AG10803 (cell line): ENCODE data around the gene MAGI1.

ENCODE experiments used
- DNase-seq: peaks from one replicate; pipeline ENCODE4 v3.0.0; 2010; ENCODE audit warnings: low read depth
- H3K4me3 ChIP-seq: 2 replicates; pipeline ENCODE4 v1.5.1; 2011; ENCODE audit warnings: mild to moderate bottlenecking, low read length, control low read depth
- TF ChIP-seq, protein P1 (sequence below): conservative IDR thresholded peaks from 2 replicates; pipeline ENCODE4 v1.5.1; 2011; ENCODE audit warnings: mild to moderate bottlenecking, low read length, control low read depth, inconsistent platforms

Gene MAGI1

DNA sequence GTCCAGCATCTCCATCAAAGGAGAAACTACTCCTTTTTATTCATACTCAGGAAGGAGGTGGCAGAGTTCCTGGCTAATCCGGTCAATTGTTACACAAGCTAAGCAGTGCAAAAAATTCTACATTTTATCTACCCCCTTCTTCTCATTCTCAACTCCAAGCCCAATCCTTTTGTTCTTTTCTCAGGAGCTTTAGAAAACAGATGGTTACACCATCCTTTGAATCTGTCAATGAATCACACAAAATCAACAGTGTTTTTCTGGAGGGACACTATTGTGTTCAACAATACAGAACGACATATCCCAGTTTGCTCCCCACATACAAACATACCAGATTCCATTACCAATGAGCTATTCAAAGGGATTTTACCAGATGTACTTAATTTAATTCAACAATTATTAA lies 362.1 kb downstream of the MAGI1 start:
- TF ChIP-seq, protein P1, sequence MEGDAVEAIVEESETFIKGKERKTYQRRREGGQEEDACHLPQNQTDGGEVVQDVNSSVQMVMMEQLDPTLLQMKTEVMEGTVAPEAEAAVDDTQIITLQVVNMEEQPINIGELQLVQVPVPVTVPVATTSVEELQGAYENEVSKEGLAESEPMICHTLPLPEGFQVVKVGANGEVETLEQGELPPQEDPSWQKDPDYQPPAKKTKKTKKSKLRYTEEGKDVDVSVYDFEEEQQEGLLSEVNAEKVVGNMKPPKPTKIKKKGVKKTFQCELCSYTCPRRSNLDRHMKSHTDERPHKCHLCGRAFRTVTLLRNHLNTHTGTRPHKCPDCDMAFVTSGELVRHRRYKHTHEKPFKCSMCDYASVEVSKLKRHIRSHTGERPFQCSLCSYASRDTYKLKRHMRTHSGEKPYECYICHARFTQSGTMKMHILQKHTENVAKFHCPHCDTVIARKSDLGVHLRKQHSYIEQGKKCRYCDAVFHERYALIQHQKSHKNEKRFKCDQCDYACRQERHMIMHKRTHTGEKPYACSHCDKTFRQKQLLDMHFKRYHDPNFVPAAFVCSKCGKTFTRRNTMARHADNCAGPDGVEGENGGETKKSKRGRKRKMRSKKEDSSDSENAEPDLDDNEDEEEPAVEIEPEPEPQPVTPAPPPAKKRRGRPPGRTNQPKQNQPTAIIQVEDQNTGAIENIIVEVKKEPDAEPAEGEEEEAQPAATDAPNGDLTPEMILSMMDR, result no peak
- no peak overlapping the region for H3K4me3 ChIP-seq
- DNase-seq, result no peak

DNA sequence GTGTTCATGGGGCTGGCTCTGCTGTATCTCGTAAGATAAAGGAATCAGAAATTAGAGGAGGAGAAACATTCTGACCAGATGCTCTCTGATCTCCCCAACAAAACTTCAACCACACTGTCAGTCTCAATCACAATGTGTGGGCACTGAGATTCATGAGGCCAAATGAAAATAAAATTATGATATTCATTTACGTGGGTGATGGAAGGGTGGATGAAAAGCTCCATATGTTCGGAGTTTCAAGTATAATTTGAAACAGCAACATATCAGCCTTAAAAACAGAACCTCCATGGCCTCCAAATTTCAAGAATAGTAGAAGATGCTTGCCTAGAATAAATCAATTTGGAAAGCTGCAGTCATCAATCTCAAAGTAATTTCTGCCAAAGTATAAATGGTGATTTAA lies 363.7 kb downstream of the MAGI1 start:
- no peak for DNase-seq
- TF ChIP-seq, protein P1, result no peak
- no peak overlapping the region for H3K4me3 ChIP-seq

DNA sequence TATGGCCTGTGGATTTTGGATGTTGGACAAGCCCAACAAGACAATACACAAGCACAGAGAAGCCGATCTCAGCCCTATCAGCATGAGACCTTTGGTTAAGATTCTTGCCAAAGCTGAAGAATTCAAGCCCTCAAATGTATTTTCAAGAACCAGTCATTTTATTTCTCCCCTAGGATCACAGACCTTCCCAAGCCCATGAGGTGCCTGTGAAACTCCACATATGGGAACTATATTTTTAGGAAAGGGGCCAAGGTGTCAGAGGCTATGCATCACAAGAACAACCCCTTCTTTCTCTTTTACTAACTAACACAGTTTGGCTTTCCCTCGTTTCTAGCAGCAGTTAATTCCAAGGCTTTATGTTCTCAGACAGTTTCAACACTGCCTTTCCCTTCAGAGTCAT lies 364.5 kb downstream of the MAGI1 start:
- TF ChIP-seq, protein P1, result no peak
- DNase-seq, result no peak
- H3K4me3 ChIP-seq, result no peak overlapping the region

DNA sequence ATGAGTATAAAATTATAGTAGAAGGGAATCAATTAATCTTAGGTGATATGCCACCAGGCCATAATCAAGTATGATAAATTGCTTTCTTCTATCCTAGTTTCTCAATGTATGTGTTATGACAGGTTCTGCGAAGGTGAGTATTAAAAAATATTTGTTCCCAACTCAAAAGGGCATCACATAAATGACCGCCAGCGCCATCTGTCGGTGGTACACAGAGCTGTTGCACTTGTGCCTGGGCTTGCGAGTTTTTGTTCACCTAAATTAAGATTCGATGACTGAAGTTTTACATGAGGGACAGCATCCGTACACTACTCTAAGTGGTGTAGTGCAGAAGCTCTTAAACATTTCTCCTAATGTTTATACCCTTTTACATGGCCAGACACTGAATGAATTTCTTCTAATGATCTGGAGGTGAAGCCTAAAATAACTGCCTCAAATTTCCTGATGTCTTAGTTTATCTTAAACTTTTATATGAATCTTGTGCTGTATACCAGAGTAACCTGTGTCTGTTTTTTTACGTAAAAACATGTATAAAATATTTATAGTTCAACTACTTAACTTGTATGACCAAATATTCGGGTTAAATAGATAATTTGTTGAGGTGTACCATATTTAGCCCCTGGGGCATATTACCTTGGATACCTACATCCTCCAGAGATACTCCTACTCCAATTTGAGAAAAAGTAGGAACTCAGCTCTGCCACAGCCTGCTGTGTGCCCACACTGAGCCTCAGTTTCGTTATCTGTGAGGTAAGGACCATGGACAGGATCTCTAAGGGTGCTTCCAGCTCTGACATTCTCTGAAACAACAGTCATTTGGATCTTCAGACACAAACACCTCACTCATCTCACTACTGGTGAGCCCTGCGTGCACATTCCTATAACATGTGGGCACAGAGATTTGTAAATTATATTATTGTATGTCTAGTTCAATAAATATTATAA lies 365.6 kb downstream of the MAGI1 start:
- H3K4me3 ChIP-seq, result no peak overlapping the region
- TF ChIP-seq, protein P1, result peak; percentile 72
- peak; percentile 30 for DNase-seq

DNA sequence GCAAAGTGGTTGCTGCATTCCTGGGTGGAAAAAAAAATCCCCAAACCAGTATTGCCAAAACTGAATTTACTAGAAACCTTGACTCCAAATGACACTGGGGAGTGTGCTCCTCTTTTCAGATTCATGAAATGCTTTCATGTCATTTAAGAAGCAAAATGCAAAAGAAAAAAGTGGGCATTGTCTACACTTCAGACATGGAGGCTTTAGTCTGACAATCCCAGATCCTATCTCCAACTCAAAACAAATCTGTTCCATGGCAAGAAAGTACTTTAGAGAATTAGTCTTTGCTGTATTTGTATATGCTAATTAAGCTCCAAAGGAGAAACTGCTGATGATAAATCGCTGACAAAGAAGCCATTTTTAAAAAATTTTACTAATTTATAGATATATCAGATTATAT lies 366.7 kb downstream of the MAGI1 start:
- no peak for DNase-seq
- TF ChIP-seq, protein P1, result no peak
- no peak overlapping the region for H3K4me3 ChIP-seq

DNA sequence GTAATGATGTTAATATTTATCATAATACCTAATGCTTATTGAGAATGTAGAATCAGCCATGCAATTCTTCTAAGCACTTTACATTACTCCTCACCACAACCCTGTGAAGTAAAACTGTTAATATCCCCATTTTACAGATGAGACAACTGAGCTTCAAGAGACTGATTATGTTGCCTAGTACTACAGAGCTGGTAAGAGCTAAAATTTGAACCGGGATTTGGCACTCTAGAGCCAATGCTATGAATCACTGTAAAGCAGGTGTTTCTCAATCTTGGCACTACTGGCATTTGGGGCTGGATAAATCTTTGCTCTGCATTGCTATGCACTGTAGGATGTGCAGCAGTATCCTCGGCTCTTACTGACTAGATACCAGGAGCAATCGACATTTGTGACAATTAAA lies 367.7 kb downstream of the MAGI1 start:
- no peak overlapping the region for H3K4me3 ChIP-seq
- TF ChIP-seq, protein P1, result no peak
- no peak for DNase-seq
